Endometrium (tissue), 2 donors: ENCODE measurements around the gene GTF2B.
"Not testable (repeated sequence)": the region's sequence is repeated elsewhere in the genome, so short reads cannot be mapped to it uniquely, and the experiment has no call there.

Source experiments
- FAIRE-seq: peaks from 2 replicates; lab custom pipeline; 2012; peaks lifted over from hg19 to GRCh38; lab: Jason Lieb, UNC
- donor health status: control.
- donor health status: control.

The GTF2B gene

GRCh38 chr1:88883156-88883555 is 8.2 kb downstream of the GTF2B start:
- FAIRE-seq, result no peak

- not testable (repeated sequence) for FAIRE-seq
Observed at GRCh38 chr1:88880717-88881116, 10.7 kb downstream of the GTF2B start.

GRCh38 chr1:88878731-88879130 is 12.6 kb downstream of the GTF2B start:
- FAIRE-seq, result no peak

GRCh38 chr1:88877911-88878310 is 13.5 kb downstream of the GTF2B start:
- no peak for FAIRE-seq

- peak; percentile 43 for FAIRE-seq
Observed at GRCh38 chr1:88877382-88877825, 14.0 kb downstream of the GTF2B start.

- FAIRE-seq, result no peak
Observed at GRCh38 chr1:88876573-88877365, 14.6 kb downstream of the GTF2B start.

- no peak for FAIRE-seq
Observed at GRCh38 chr1:88875595-88875994, 15.8 kb downstream of the GTF2B start.

GRCh38 chr1:88873737-88874349 is 17.5 kb downstream of the GTF2B start:
- no peak for FAIRE-seq

- not testable (repeated sequence) for FAIRE-seq
Observed at GRCh38 chr1:88869644-88870043, 21.7 kb downstream of the GTF2B start.

GRCh38 chr1:88867743-88868521 is 23.4 kb downstream of the GTF2B start:
- no peak for FAIRE-seq

GRCh38 chr1:88851303-88852063 is 39.9 kb downstream of the GTF2B start:
- no peak for FAIRE-seq

GRCh38 chr1:88847643-88848042 is 43.7 kb downstream of the GTF2B start:
- no peak for FAIRE-seq

GRCh38 chr1:88825721-88826120 is 65.6 kb downstream of the GTF2B start:
- no peak for FAIRE-seq

- FAIRE-seq, result not testable (repeated sequence)
Observed at GRCh38 chr1:88819642-88820041, 71.7 kb downstream of the GTF2B start.

GRCh38 chr1:88813471-88813870 is 77.9 kb downstream of the GTF2B start:
- FAIRE-seq, result no peak

- FAIRE-seq, result no peak
Observed at GRCh38 chr1:88812366-88812765, 79.0 kb downstream of the GTF2B start.

- FAIRE-seq, result no peak
Observed at GRCh38 chr1:88803444-88803843, 87.9 kb downstream of the GTF2B start.

- FAIRE-seq, result no peak
Observed at GRCh38 chr1:88802950-88803349, 88.4 kb downstream of the GTF2B start.
